RWPE2 (cell line): ENCODE results near the gene VILL.

Source experiments
- ATAC-seq: fragments of 200-7000 bp; cut with Tn5 transposase; 3 replicates; pipeline ENCODE4 v1.9.1; 2021; ENCODE audit warnings: low read depth
- DNase-seq: peaks from one replicate; pipeline ENCODE4 v3.0.0-alpha.2; 2020; ENCODE audit warnings: low spot score
- H3K27ac ChIP-seq: fragments of 450-650 bp; 2 replicates; pipeline ENCODE4 v1.5.1; 2017; ENCODE audit warnings: mild to moderate bottlenecking; ENCODE audit not compliant: poor library complexity, severe bottlenecking
- H3K27me3 ChIP-seq: fragments of 250-450 bp; sonication (Bioruptor Pico); 2 replicates; pipeline ENCODE4 v1.5.1; 2021; ENCODE audit warnings: mild to moderate bottlenecking, moderate library complexity; ENCODE audit not compliant: insufficient read depth, poor library complexity, severe bottlenecking
- H3K36me3 ChIP-seq: fragments of 250-450 bp; sonication (Bioruptor Pico); 2 replicates; pipeline ENCODE4 v1.5.1; 2020; ENCODE audit warnings: low read depth, mild to moderate bottlenecking, moderate library complexity
- H3K4me1 ChIP-seq: fragments of 250-450 bp; sonication (Bioruptor Pico); 2 replicates; pipeline ENCODE4 v1.5.1; 2021; ENCODE audit warnings: mild to moderate bottlenecking, moderate library complexity; ENCODE audit not compliant: insufficient read depth, poor library complexity, severe bottlenecking
- H3K4me3 ChIP-seq: fragments of 250-450 bp; sonication (Bioruptor Pico); 2 replicates; pipeline ENCODE4 v1.5.1; 2021; ENCODE audit warnings: mild to moderate bottlenecking, moderate library complexity; ENCODE audit not compliant: severe bottlenecking
- H3K9me3 ChIP-seq: fragments of 250-450 bp; sonication (Bioruptor Pico); 2 replicates; pipeline ENCODE4 v1.5.1; 2021; ENCODE audit warnings: mild to moderate bottlenecking, moderate library complexity; ENCODE audit not compliant: severe bottlenecking
- CTCF ChIP-seq: fragments of 450-650 bp; IDR thresholded peaks from one replicate; pipeline ENCODE4 v1.5.1; 2017; ENCODE audit warnings: mild to moderate bottlenecking, moderate library complexity; ENCODE audit not compliant: poor library complexity, severe bottlenecking

The VILL gene

GRCh38 chr3:37967260-37967881 lies 23.2 kb upstream of the VILL start:
- Histone ChIP-seq H3K36me3 (peaks cover 4% of the 10 kb centered on the region; the same call in 1 of the 2 replicates), H3K9me3 (no peaks in the 10 kb centered on the region), H3K27ac (no peak overlapping the region), H3K4me1 (no peaks in the 10 kb centered on the region), H3K27me3 (no peaks in the 10 kb centered on the region), H3K4me3 (no peak overlapping the region)
- DNase-seq (no peak), ATAC-seq (peak; percentile 92)
- peak; percentile 88 for TF ChIP-seq CTCF

DNA sequence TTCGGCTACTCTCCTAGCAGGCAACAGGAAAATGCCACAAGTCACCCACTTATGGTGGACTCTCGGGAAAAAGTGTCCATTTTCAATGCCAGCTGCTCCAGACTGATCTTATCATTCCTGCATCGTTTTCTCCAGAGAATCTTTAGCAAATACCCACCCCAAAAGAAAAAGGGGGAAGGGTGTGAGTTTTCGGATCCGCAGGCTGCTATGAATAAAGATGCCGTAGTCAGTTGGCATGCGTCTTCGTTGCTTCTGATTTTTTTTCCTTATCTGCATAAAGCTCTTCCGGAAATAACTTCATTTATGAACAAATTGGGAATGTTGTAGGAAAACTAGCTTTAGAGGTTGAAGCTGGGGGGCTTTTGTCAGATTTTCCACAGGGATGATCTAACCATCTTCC lies 22.4 kb upstream of the VILL start:
- Histone ChIP-seq H3K4me1 (no peaks in the 10 kb centered on the region), H3K4me3 (no peak overlapping the region), H3K9me3 (no peaks in the 10 kb centered on the region), H3K36me3 (peaks cover 7% of the 10 kb centered on the region; the same call in 1 of the 2 replicates), H3K27me3 (no peaks in the 10 kb centered on the region), H3K27ac (no peak overlapping the region)
- ATAC-seq: no peak
- no peak for TF ChIP-seq CTCF
- DNase-seq: no peak

DNA sequence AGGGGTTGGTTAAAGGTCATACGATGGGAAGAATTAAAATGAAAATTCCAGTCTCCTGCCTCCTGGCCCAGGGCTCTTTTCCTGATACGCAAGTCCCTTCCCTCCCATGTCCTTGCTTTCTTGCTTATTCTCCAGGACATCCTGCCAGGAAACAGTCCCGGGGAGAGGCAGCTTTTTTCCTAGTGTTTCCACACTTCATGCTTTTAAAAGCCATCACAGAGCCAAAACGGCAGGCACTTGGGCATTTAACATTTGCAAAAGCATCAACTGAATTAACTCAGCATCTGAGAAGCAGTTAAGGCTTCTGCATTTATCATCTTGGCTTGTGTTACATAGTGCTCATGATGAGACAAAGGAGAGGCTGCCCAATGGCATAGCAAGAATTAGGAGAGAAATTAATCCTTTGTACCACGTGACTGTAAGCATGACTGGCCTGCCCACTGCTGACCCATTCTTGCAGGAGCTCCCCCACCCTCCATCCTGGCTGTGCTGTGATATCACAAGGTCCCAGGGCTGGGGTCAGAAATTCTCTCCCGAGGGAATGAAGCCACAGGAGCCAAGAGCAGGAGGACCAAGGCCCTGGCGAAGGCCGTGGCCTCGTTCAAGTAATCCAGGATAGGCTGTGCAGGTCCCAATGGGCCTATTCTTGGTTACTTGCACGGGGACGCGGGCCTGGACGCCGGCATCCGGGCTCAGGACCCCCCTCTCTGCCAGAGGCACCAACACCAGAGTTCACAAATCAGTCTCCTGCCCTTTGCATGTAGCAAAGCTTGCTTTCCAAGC lies 21.6 kb upstream of the VILL start:
- Histone ChIP-seq H3K9me3 (no peaks in the 10 kb centered on the region), H3K4me3 (no peak overlapping the region), H3K36me3 (peaks cover 7% of the 10 kb centered on the region; the same call in 1 of the 2 replicates), H3K4me1 (no peaks in the 10 kb centered on the region), H3K27me3 (no peaks in the 10 kb centered on the region), H3K27ac (no peak overlapping the region)
- no peak for ATAC-seq
- no peak for DNase-seq
- no peak for TF ChIP-seq CTCF

DNA sequence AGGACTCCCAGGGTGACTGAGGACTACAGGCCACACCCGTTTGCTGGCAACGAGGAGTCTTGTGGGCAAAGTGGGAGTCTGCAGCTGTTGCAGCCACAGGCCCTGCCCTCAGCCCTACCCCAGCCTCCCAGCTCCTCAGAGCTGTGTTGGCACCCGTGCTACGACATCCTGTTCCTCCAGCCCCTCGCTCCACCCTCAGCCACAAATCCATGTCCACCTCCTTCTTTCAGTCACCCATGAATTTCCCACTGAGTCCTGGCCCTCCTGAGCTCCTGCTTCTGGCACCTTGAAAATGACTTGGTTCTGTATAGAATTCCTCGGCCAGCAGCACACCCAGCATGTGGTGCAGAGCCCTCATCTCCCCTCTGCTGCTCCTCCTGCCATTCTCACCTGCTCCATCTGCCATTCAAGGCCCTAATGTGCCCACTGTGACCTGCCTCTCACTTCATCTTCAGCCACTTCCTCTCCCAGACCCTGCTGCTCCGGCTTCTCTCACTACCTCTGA lies 20.9 kb upstream of the VILL start:
- peaks cover 7% of the 10 kb centered on the region for H3K36me3 ChIP-seq
- H3K27ac ChIP-seq: no peak overlapping the region
- no peak for TF ChIP-seq CTCF
- no peak overlapping the region for H3K4me3 ChIP-seq
- no peaks in the 10 kb centered on the region for H3K9me3 ChIP-seq
- ATAC-seq (no peak), DNase-seq (no peak)
- no peaks in the 10 kb centered on the region for H3K27me3 ChIP-seq
- no peaks in the 10 kb centered on the region for H3K4me1 ChIP-seq
